DOHH2 (cell line): ENCODE measurements around the gene MAST2.
A peak's percentile ranks its signal among the peaks of the same experiment; 100 is the strongest.

ENCODE experiments used
- H3F3A ChIP-seq: fragments of 200-600 bp; sonication (generic), shearing (Covaris generic); 2 replicates; pipeline ENCODE4 v1.6.0; 2016; ENCODE audit warnings: antibody characterized with exemption, mild to moderate bottlenecking; ENCODE audit not compliant: control insufficient read depth, insufficient read depth
- H3K27ac ChIP-seq: fragments of 200-600 bp; sonication (generic); 2 replicates; pipeline ENCODE4 v1.5.1; 2014; ENCODE audit warnings: low read depth, mild to moderate bottlenecking, low read length, moderate library complexity
- H3K27me3 ChIP-seq: fragments of 200-600 bp; sonication (generic); 2 replicates; pipeline ENCODE4 v1.6.1; 2014; ENCODE audit warnings: mild to moderate bottlenecking, low read length, mixed read lengths; ENCODE audit not compliant: control insufficient read depth
- H3K36me3 ChIP-seq: fragments of 200-600 bp; sonication (generic); 2 replicates; pipeline ENCODE4 v1.6.1; 2014; ENCODE audit warnings: mild to moderate bottlenecking, low read length, moderate library complexity, mixed read lengths; ENCODE audit not compliant: control insufficient read depth
- H3K4me1 ChIP-seq: fragments of 200-600 bp; sonication (generic); 2 replicates; pipeline ENCODE4 v1.6.1; 2014; ENCODE audit warnings: mild to moderate bottlenecking, low read length, mixed read lengths; ENCODE audit not compliant: control insufficient read depth
- H3K4me2 ChIP-seq: fragments of 200-600 bp; sonication (generic); 2 replicates; pipeline ENCODE4 v1.6.0; 2014; ENCODE audit warnings: mild to moderate bottlenecking, low read length, moderate library complexity
- H3K4me3 ChIP-seq: fragments of 200-600 bp; sonication (generic); 2 replicates; pipeline ENCODE4 v1.5.1; 2014; ENCODE audit warnings: mild to moderate bottlenecking, low read length, mixed read lengths
- H3K79me2 ChIP-seq: fragments of 200-600 bp; sonication (generic); 2 replicates; pipeline ENCODE4 v1.6.1; 2014; ENCODE audit warnings: mild to moderate bottlenecking, low read length, mixed read lengths; ENCODE audit not compliant: control insufficient read depth
- H3K9me2 ChIP-seq: fragments of 200-600 bp; sonication (generic); replicated peaks from 2 replicates; pipeline ENCODE4 v1.6.1; 2014; ENCODE audit warnings: mild to moderate bottlenecking, low read length, mixed read lengths; ENCODE audit not compliant: control insufficient read depth
- H3K9me3 ChIP-seq: fragments of 200-600 bp; sonication (generic); 2 replicates; pipeline ENCODE4 v1.6.1; 2014; ENCODE audit warnings: antibody characterized with exemption, low read length, mixed read lengths; ENCODE audit not compliant: control insufficient read depth, insufficient read depth
- H4K20me1 ChIP-seq: fragments of 200-600 bp; sonication (generic); 2 replicates; pipeline ENCODE4 v1.6.0; 2014; ENCODE audit warnings: low read depth, mild to moderate bottlenecking, antibody characterized with exemption, low read length, moderate library complexity; ENCODE audit not compliant: control insufficient read depth, insufficient read depth
- EZH2phosphoT487 ChIP-seq: fragments of 200-600 bp; sonication (generic); IDR thresholded peaks from 2 replicates; pipeline ENCODE4 v1.6.1; 2017; ENCODE audit warnings: borderline replicate concordance, mild to moderate bottlenecking, antibody characterized with exemption, low read length, moderate library complexity, mixed read lengths
- TF ChIP-seq, protein P1 (sequence below): fragments of 200-600 bp; sonication (generic); IDR thresholded peaks from one replicate; pipeline ENCODE4 v1.5.1; 2014; ENCODE audit warnings: antibody characterized with exemption, mild to moderate bottlenecking, low read depth, low read length; ENCODE audit not compliant: poor library complexity, severe bottlenecking

The MAST2 gene

DNA sequence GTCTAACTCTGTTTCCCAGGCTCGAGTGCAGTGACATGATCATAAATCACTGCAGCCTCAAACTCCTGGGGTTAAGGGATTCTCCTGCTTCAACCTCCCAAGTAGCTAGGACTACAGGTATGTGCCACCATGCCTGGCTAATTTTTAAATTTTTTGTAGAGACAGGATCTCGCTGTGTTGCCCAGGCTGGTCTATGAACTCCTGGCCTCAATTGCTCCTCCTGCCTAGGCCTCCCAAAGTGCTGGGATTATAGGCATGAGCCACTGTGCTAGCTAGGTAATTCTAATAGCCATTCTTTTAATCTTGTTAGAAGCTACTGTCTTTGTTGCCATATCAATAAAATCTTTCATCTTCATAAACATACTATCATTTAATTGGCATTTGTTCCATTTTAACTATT is 13.8 kb upstream of the MAST2 start:
- Histone ChIP-seq H4K20me1 (no peaks in the 10 kb centered on the region), H3K9me3 (no peaks in the 10 kb centered on the region), H3K9me2 (no peaks in the 10 kb centered on the region), H3K79me2 (no peaks in the 10 kb centered on the region), H3K4me1 (peaks cover 74% of the 10 kb centered on the region), H3F3A (peaks cover 17% of the 10 kb centered on the region), H3K4me3 (no peak overlapping the region), H3K36me3 (no peaks in the 10 kb centered on the region), H3K27ac (no peak overlapping the region), H3K4me2 (no peak overlapping the region), H3K27me3 (no peaks in the 10 kb centered on the region)
- TF ChIP-seq, protein P1, sequence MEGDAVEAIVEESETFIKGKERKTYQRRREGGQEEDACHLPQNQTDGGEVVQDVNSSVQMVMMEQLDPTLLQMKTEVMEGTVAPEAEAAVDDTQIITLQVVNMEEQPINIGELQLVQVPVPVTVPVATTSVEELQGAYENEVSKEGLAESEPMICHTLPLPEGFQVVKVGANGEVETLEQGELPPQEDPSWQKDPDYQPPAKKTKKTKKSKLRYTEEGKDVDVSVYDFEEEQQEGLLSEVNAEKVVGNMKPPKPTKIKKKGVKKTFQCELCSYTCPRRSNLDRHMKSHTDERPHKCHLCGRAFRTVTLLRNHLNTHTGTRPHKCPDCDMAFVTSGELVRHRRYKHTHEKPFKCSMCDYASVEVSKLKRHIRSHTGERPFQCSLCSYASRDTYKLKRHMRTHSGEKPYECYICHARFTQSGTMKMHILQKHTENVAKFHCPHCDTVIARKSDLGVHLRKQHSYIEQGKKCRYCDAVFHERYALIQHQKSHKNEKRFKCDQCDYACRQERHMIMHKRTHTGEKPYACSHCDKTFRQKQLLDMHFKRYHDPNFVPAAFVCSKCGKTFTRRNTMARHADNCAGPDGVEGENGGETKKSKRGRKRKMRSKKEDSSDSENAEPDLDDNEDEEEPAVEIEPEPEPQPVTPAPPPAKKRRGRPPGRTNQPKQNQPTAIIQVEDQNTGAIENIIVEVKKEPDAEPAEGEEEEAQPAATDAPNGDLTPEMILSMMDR = no peak
- TF ChIP-seq EZH2phosphoT487 = no peak

DNA sequence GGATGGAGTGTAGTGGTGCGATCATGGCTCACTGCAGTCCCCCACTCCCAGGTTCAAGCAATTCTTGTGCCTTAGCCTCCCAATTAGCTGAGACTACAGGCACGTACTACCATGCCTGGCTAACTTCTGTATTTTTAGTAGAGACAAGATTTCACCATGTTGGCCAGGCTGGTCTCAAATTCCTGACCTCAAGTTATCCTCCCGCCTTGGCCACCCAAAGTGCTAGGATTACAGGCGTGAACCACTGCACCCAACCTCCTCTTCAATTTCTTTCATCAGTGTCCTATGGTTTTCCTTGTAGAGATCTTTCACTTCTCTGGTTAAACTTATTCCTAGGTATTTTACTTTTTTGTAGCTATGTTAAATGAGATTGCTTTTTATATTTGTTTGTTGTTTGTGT is 10.7 kb upstream of the MAST2 start:
- Histone ChIP-seq H3K4me2 (peak overlapping the region; percentile 71), H4K20me1 (no peaks in the 10 kb centered on the region), H3K9me2 (no peaks in the 10 kb centered on the region), H3K4me1 (peaks cover 58% of the 10 kb centered on the region), H3K36me3 (no peaks in the 10 kb centered on the region), H3K9me3 (no peaks in the 10 kb centered on the region), H3K4me3 (peak overlapping the region; percentile 66), H3K27me3 (no peaks in the 10 kb centered on the region), H3K27ac (peak overlapping the region; percentile 61), H3F3A (peaks cover 17% of the 10 kb centered on the region), H3K79me2 (no peaks in the 10 kb centered on the region)
- TF ChIP-seq, protein P1 = no peak
- no peak for TF ChIP-seq EZH2phosphoT487

DNA sequence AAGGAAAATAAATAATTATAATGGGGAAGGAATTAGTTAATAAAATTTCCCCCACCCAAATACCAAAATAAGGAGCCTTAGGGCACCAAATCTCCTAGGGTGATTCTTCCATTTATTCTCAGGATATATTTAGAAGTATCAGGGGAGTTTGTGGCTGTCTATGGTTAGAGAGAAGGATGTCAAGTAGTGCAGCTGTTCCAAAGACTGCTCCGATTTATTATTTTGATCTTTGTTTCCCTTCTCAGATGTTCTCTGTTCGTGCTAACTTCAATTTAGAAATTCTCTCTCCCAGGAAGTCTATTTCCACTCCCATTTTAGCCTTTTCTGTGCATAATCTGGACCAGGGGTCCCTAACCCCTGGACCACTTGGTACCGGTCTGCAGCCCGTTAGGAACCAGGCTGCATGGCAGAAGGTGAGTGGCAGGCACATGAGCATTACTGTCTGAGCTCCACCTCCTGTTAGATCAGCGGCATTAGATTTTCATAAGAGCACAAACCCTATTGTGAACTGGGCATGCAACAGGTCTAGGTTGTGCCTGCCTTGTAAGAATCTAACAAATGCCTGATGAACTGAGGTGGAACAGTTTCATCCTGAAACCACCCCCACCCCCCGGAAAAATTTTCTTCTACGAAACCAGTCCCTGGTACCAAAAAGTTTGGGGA is 9.3 kb upstream of the MAST2 start:
- Histone ChIP-seq H3K4me3 (peak overlapping the region; percentile 66), H3K27ac (peak overlapping the region; percentile 61), H3K36me3 (no peaks in the 10 kb centered on the region), H3F3A (peaks cover 16% of the 10 kb centered on the region), H3K9me3 (no peaks in the 10 kb centered on the region), H3K27me3 (no peaks in the 10 kb centered on the region), H4K20me1 (no peaks in the 10 kb centered on the region), H3K79me2 (no peaks in the 10 kb centered on the region), H3K9me2 (no peaks in the 10 kb centered on the region), H3K4me1 (peaks cover 51% of the 10 kb centered on the region), H3K4me2 (peak overlapping the region; percentile 71)
- TF ChIP-seq, protein P1 = peak; percentile 45
- no peak for TF ChIP-seq EZH2phosphoT487
